Measurements from ENCODE around the gene TMEM120A.

TMEM120A gene

GRCh38 chr7:75987805-75988567 lies 6.4 kb downstream of the TMEM120A start:
- H3K4me3 ChIP-seq (ENCODE audit: insufficient read length, low read depth) = no peak overlapping the region
- peaks cover 15% of the 10 kb centered on the region for H3K4me1 ChIP-seq (ENCODE audit: insufficient read depth, insufficient read length)
- no peaks in the 10 kb centered on the region for H3K27me3 ChIP-seq (ENCODE audit: insufficient read depth, insufficient read length)
- peaks cover 48% of the 10 kb centered on the region for H3K36me3 ChIP-seq (ENCODE audit: insufficient read depth, insufficient read length, low read length)
- H3K9me3 ChIP-seq (ENCODE audit: insufficient read depth, low read length) = no peaks in the 10 kb centered on the region
- no peak overlapping the region for H3K9ac ChIP-seq (ENCODE audit: insufficient read length, low read depth)
- TF ChIP-seq YY1 (IDR thresholded peaks at IDR 0.05; ENCODE audit: insufficient read depth, insufficient read length) (no peak), ZNF274 (IDR thresholded peaks at IDR 0.05; ENCODE audit: low read depth, low read length) (no peak), SUZ12 (IDR thresholded peaks at IDR 0.05; ENCODE audit: extremely low read depth, insufficient read depth, insufficient read length) (no peak)
- no peak for DNase-seq (ENCODE audit: low read depth, low spot score)

GRCh38 chr7:75987026-75987804 lies 7.2 kb downstream of the TMEM120A start:
- no peak overlapping the region for H3K4me3 ChIP-seq (ENCODE audit: insufficient read length, low read depth)
- peaks cover 15% of the 10 kb centered on the region for H3K4me1 ChIP-seq (ENCODE audit: insufficient read depth, insufficient read length)
- no peak for DNase-seq (ENCODE audit: low read depth, low spot score)
- no peaks in the 10 kb centered on the region for H3K27me3 ChIP-seq (ENCODE audit: insufficient read depth, insufficient read length)
- H3K9ac ChIP-seq (ENCODE audit: insufficient read length, low read depth) = no peak overlapping the region
- TF ChIP-seq YY1 (IDR thresholded peaks at IDR 0.05; ENCODE audit: insufficient read depth, insufficient read length) (no peak), SUZ12 (IDR thresholded peaks at IDR 0.05; ENCODE audit: extremely low read depth, insufficient read depth, insufficient read length) (no peak), ZNF274 (IDR thresholded peaks at IDR 0.05; ENCODE audit: low read depth, low read length) (no peak)
- H3K9me3 ChIP-seq (ENCODE audit: insufficient read depth, low read length) = no peaks in the 10 kb centered on the region
- H3K36me3 ChIP-seq (ENCODE audit: insufficient read depth, insufficient read length, low read length) = peaks cover 53% of the 10 kb centered on the region

GRCh38 chr7:75986147-75986781 lies 8.1 kb downstream of the TMEM120A start:
- TF ChIP-seq SUZ12 (IDR thresholded peaks at IDR 0.05; ENCODE audit: extremely low read depth, insufficient read depth, insufficient read length) (no peak), YY1 (IDR thresholded peaks at IDR 0.05; ENCODE audit: insufficient read depth, insufficient read length) (no peak), ZNF274 (IDR thresholded peaks at IDR 0.05; ENCODE audit: low read depth, low read length) (no peak)
- Histone ChIP-seq H3K4me1 (ENCODE audit: insufficient read depth, insufficient read length) (peaks cover 15% of the 10 kb centered on the region), H3K9ac (ENCODE audit: insufficient read length, low read depth) (no peak overlapping the region), H3K9me3 (ENCODE audit: insufficient read depth, low read length) (no peaks in the 10 kb centered on the region), H3K27me3 (ENCODE audit: insufficient read depth, insufficient read length) (no peaks in the 10 kb centered on the region), H3K4me3 (ENCODE audit: insufficient read length, low read depth) (no peak overlapping the region), H3K36me3 (ENCODE audit: insufficient read depth, insufficient read length, low read length) (peaks cover 59% of the 10 kb centered on the region)
- no peak for DNase-seq (ENCODE audit: low read depth, low spot score)

- Histone ChIP-seq H3K9ac (ENCODE audit: insufficient read length, low read depth) (no peak overlapping the region), H3K27me3 (ENCODE audit: insufficient read depth, insufficient read length) (no peaks in the 10 kb centered on the region), H3K4me3 (ENCODE audit: insufficient read length, low read depth) (no peak overlapping the region), H3K4me1 (ENCODE audit: insufficient read depth, insufficient read length) (peaks cover 13% of the 10 kb centered on the region), H3K36me3 (ENCODE audit: insufficient read depth, insufficient read length, low read length) (peaks cover 64% of the 10 kb centered on the region), H3K9me3 (ENCODE audit: insufficient read depth, low read length) (no peaks in the 10 kb centered on the region)
- TF ChIP-seq YY1 (IDR thresholded peaks at IDR 0.05; ENCODE audit: insufficient read depth, insufficient read length) (no peak), ZNF274 (IDR thresholded peaks at IDR 0.05; ENCODE audit: low read depth, low read length) (no peak), SUZ12 (IDR thresholded peaks at IDR 0.05; ENCODE audit: extremely low read depth, insufficient read depth, insufficient read length) (no peak)
- no peak for DNase-seq (ENCODE audit: low read depth, low spot score)
Observed at GRCh38 chr7:75985518-75986146, 8.8 kb downstream of the TMEM120A start.

GRCh38 chr7:75985009-75985517 lies 9.3 kb downstream of the TMEM120A start:
- H3K4me3 ChIP-seq (ENCODE audit: insufficient read length, low read depth) = no peak overlapping the region
- TF ChIP-seq YY1 (IDR thresholded peaks at IDR 0.05; ENCODE audit: insufficient read depth, insufficient read length) = no peak
- no peak for TF ChIP-seq ZNF274 (IDR thresholded peaks at IDR 0.05; ENCODE audit: low read depth, low read length)
- no peak for TF ChIP-seq SUZ12 (IDR thresholded peaks at IDR 0.05; ENCODE audit: extremely low read depth, insufficient read depth, insufficient read length)
- no peaks in the 10 kb centered on the region for H3K27me3 ChIP-seq (ENCODE audit: insufficient read depth, insufficient read length)
- no peak for DNase-seq (ENCODE audit: low read depth, low spot score)
- peaks cover 10% of the 10 kb centered on the region for H3K4me1 ChIP-seq (ENCODE audit: insufficient read depth, insufficient read length)
- no peak overlapping the region for H3K9ac ChIP-seq (ENCODE audit: insufficient read length, low read depth)
- peaks cover 67% of the 10 kb centered on the region for H3K36me3 ChIP-seq (ENCODE audit: insufficient read depth, insufficient read length, low read length)
- H3K9me3 ChIP-seq (ENCODE audit: insufficient read depth, low read length) = no peaks in the 10 kb centered on the region

GRCh38 chr7:75984130-75985008 lies 10.0 kb downstream of the TMEM120A start:
- H3K36me3 ChIP-seq (ENCODE audit: insufficient read depth, insufficient read length, low read length) = peaks cover 69% of the 10 kb centered on the region
- H3K9me3 ChIP-seq (ENCODE audit: insufficient read depth, low read length) = no peaks in the 10 kb centered on the region
- DNase-seq (ENCODE audit: low read depth, low spot score) = no peak
- no peaks in the 10 kb centered on the region for H3K27me3 ChIP-seq (ENCODE audit: insufficient read depth, insufficient read length)
- H3K4me3 ChIP-seq (ENCODE audit: insufficient read length, low read depth) = no peak overlapping the region
- no peak for TF ChIP-seq SUZ12 (IDR thresholded peaks at IDR 0.05; ENCODE audit: extremely low read depth, insufficient read depth, insufficient read length)
- TF ChIP-seq ZNF274 (IDR thresholded peaks at IDR 0.05; ENCODE audit: low read depth, low read length) = no peak
- H3K9ac ChIP-seq (ENCODE audit: insufficient read length, low read depth) = no peak overlapping the region
- H3K4me1 ChIP-seq (ENCODE audit: insufficient read depth, insufficient read length) = peaks cover 3% of the 10 kb centered on the region
